Suppressor macrophage (primary cell): Measurements from ENCODE around the gene TRDN.

Experiments used
- DNase-seq, 4 experiments: peaks; one replicate each; pipeline ENCODE4 v3.0.0-alpha.2; 2020 to 2022
- total RNA-seq, 17 experiments: gene quantifications; one replicate each; lab custom pipeline; 2026; ENCODE audit warnings: mixed read lengths in 6 of 17, inconsistent platforms in 3 of 17; lab: John Stamatoyannopoulos, UW

The TRDN gene, protein sequence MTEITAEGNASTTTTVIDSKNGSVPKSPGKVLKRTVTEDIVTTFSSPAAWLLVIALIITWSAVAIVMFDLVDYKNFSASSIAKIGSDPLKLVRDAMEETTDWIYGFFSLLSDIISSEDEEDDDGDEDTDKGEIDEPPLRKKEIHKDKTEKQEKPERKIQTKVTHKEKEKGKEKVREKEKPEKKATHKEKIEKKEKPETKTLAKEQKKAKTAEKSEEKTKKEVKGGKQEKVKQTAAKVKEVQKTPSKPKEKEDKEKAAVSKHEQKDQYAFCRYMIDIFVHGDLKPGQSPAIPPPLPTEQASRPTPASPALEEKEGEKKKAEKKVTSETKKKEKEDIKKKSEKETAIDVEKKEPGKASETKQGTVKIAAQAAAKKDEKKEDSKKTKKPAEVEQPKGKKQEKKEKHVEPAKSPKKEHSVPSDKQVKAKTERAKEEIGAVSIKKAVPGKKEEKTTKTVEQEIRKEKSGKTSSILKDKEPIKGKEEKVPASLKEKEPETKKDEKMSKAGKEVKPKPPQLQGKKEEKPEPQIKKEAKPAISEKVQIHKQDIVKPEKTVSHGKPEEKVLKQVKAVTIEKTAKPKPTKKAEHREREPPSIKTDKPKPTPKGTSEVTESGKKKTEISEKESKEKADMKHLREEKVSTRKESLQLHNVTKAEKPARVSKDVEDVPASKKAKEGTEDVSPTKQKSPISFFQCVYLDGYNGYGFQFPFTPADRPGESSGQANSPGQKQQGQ
- 0 to 4.1 (median 0) reads per million in 17 experiments for total RNA-seq

DNA sequence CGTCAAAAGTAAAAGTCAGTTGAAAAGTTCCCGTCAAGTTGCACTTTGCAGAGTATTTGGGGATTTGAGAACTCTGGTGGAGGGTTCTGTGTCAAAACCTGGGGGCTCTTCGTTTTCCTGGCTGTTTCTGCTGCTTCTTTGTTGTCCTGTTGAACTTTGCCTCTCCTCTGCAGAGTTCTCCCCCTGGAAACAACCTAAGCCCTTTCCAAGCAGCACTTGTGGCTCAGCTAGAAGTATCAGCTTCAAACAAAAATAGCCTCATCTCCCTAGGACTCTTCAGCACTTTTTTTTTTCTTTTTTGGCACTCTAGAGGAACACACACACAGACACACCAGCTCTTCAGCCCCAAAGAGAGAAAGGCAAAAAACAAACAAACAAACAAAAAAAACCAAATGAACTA is at the start of gene TRDN:
Gene TRDN, minus strand, starts transcription at position 169 of the 400 bp plus-strand sequence. CDS start 175 bp downstream, outside the sequence.
- no peak for DNase-seq

DNA sequence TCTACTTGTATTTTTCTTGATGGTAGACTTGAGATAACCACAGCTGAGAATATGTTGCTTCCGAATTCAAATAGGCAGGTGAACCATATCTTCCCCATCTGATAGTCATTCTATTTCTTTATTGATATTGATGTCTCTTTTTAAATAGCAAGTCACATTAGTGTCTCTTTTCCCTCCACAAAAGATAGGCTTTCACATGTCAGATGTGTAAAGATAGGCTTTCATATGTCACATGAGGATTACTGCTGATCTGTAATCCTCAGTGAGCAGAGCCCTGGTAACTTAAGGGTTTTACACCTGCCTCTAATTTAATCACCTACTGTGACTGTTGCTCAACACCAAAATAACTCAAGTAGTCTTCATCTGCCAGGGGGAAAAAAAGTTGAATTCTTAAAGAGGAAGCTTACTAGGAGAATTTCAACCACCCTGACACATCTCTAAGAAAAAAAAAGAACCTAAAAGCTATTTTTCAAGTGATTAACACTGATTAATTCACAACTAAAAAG is 45.3 kb upstream of the TRDN start:
- DNase-seq = no peak

DNA sequence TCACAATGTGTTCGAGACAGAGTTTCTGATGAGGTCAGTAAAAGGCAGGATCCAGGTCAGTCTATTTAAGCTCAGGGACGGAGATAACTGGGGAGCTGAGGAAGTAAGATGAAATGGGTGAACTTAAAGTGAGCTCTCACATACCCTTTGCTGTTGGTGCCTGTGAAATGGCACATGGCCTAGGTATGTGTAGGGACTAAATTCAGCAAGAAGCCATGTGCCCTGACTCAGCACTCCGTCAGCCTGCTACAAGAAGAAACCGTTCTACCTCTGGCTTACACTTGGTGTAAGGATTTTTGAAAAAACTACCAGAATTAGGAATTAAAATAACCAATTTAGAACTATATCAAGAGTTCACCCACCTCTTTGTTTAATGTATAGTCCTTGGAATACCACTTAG is 41.1 kb upstream of the TRDN start:
- no peak for DNase-seq

DNA sequence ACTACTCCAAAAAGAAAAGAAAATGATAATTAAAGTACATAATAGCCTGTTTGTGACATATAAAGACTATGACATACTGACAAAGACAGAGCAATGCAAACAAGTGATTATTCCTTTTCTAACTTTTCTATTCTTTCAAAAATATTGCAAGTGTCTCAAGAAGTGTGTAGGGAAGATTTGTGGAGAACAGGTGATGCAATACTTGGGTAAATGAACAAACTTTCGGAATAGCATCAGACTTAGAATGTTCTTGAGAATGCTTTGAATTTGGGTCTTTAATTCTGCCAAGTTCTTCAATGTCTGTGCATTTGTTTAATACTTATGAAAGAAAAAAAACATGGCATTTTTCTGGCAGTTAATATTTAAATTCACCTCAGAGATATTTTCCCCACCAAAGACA is 40.0 kb upstream of the TRDN start:
- DNase-seq = no peak

DNA sequence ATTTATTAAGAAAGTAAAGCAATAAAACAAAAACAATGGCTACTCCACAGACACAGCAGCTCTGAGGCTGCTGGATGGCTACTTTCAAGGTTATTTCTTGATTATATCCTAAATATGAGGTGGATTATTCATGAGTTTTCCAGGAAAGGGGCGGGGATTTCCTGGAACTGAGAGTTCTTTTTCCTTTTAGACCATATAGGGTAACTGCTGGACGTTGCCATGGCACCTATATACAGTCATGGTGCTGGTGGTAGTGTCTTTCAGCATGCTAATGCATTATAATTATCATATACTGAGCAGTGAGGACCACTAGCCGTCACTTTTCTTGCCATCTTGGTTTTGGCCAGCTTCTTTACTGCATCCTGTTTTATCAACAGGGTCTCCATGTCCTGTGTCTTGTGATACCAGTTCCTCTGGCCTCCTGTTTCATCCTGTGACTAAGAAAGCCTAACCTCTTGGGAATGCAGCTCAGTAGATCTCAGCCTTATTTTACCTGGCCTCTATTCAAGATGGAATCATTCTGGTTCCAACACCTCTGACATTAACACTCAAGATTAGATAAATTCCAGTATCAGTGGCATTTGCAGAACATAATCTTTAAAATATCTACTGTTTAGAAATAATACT is 32.3 kb upstream of the TRDN start:
- no peak for DNase-seq

DNA sequence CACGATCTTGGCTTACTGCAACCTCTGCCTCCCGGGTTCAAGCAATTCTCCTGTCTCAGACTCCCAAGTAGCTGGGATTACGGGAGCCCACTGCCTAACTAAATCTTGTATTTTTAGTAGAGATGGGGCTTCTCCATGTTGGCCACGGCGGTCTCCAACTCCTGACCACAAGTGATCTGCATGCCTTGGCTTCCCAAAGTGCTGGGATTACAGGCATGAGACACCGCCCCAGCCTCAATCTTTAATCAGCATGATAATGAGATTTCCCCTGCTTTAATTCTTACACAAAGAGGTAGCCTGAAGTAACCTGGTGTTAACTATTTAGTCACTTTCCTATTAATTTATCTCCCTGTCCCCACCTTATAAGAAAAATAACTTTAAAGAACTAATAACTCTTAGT is 31.3 kb upstream of the TRDN start:
- DNase-seq = no peak

DNA sequence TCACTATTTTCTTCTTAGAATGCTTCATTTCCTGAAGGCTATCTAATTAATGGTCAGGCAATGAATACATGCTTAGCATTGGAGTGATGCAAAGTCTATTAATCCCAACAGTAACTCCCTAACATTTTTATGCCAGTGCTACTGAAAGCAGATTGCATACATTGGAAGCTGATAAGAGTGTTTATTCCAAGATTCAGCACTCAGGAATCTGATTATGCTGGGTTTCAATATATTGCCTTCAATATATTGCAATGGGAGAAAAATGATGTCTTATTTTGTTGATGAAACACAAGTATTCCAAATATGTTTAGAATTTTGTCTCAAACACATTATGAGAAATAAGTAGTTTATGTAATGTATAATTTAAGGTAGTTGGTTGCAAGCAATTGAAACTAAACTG is 26.7 kb upstream of the TRDN start:
- DNase-seq = no peak

DNA sequence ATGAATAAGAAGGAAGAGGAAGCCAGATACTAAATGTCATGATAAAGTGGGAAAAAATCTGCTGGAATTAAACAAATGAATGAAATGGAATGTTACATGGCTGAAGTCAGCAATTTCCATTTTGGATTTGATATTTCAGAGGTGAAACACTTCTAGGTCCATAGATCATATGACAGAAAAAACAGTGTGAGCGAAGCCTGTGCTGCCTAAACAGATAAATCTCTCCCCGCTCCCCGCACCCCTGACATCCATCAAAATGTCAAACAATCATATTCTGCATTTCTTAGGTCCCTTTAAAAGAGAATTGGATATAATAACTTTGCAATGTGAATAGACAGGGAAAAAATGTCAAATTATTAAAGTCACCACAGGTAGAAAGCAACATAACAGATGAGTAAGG is 26.0 kb upstream of the TRDN start:
- DNase-seq = no peak

DNA sequence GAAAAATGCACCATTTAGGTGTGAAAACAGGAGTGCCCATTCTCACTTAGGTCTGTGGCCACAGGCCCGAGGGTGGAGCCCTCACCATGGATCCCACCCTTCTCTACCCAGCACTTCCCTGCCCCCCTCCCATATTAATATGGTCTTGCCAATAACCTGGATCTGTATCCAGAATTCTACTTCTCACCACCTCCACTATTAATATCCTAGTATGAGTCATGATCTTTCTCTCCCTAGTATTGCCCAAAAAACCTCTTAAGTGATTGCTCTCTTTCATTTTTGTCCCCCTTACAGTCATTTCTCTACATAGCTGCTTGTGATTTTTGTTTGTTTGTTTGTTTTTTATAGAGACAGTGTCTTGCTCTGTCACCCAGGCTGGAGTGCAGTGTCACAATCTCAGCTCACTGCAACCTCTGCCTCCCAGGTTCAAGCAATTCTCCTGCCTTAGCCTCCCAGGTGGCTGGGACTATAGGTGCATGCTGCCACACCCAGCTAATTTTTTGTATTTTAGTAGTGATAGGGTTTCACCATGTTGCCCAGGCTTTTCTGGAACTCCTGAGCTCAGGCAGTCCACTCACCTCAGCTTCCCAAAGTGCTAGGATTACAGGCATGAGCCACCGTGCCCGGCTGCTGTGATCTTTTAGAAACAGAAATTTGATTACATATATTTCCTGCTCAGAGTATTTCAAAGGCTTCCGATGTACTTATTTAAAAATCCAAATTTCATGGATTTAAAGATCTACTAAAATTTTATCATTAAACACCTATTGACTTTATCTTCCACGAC is 24.5 kb upstream of the TRDN start:
- no peak for DNase-seq

DNA sequence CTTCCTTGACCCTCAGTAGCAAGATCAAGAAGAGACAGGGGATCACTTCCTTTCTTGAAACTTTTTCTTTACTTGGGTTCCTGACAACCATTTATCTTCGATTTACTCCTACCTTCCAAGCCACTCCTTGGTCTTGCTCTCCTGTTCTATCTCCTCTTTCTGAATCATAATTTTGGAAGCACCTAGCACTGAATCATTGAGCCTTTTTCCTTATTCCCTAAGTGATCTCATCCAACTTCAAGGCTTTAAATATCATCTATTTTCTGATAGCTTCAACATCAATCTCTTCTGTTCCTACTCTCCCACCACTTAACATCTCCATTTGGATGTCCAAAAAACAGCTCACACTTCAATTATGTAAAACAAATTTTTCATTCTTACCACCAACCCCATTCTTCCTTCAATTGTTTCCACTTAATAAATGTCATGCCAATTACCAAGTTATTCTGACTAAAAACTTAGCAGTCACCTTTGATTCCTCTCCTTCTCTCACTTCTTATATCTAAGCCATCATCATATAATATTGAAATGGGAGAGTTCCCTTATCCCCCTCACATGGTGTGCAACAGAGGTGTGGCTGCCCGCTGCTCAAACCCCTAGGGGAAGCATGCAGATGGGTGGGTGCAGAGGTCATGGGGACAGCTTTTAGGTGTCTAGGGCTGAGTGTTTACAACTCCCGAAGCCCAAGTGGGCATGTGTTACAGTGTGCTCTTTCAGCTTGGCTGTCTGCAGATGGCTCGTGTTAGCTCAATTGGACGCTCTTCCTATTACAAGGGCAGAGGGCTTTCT is 23.4 kb upstream of the TRDN start:
- DNase-seq = no peak

DNA sequence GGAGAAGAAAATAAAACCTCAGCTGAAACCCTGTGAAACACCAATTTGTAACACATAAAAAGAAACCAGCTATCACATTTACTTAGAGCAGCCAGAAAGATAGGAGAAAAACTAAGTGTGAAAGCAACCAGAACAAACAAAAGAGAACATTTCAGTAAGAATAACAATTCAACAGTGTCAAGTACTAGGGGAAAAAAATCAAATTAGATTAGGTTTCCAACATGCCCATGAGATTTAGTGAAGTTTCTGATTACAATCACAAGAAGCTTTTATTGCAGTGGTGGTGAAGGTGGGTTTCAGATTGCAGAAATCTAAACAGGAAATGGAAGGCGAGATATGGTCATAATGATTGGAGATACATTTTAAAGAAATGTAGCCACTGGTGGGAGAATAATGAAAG is 22.1 kb upstream of the TRDN start:
- DNase-seq = no peak

DNA sequence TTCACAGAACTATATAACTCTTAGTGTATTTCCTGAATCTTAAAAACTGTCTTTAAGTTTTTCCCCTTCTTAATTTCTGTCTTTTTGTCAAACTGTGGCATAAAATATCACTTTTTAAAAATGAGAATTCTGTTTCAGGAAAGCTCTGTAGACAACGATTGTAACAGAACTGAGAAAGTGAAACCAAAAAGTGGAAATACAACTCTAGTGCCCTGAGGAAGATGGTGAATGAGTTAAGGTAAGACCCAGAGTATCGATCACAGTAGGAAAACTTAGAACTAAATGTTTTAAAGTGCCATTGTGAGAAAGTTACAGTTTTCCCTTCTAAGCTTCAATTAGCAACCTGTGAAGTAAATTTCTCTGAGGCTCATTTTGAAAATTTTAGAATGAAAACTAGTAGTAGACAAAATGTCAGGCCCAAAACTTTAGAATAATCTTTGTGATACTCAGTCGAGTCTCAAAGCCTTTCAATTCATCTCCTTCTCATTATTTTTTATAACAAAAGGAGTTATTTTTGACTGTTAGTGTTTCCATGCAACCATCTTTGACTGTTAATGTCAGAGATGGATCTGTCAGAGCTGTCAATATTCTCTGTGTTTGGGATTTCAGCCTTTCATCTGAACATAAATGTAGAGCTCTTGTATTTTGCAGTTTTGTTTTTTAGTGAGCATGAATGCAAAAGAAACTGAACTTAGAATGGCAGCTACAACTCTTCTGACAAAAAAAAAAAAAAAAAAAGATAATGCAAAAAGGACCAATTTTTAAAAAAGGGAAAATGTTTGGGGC is 19.0 kb upstream of the TRDN start:
- peak in 1 of 4 experiments; percentile 2 for DNase-seq

DNA sequence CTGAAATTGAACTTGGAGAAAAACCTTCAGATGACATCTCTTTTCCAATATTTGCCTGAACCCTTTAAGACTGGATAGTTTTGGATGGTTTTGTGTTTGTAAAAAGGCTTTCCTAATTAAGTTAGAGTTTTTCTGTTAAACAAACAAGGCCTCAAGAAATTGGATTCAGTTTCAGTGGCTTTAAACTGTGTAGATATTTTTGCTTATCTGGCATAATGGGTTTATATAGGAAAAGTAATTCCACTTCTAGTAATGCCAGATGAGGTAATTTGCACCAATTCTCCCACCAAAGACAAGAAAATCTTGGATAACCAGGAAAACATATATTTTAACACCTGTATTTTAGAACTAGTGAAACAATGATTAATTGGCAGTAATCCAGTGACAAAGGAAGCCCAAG is 12.0 kb upstream of the TRDN start:
- no peak for DNase-seq

DNA sequence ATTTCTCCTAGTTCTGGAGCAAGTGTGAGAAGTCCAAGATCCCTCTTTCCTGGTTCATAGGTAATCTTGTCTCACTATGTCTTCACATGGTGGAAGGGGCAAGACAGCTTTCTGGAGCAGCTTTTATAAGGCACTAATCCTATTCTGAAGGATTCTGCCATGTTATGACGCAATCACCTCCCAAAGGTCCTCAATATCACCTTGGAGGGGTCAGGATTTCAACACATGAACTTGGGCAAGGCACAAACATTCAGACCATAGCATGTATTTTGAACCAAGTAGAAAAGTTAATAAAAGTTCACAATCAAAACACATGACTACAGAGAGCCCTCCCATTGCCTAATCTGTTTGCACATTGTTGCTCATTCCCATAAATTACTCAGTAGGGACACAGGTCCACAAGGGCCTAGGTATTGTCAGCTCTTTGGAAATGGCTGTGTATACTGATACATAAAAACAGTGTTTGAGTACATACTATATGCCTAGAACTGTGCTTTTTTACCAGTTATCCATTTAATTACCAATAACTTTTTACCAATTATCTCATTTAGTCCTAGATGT is 11.3 kb upstream of the TRDN start:
- DNase-seq = no peak

DNA sequence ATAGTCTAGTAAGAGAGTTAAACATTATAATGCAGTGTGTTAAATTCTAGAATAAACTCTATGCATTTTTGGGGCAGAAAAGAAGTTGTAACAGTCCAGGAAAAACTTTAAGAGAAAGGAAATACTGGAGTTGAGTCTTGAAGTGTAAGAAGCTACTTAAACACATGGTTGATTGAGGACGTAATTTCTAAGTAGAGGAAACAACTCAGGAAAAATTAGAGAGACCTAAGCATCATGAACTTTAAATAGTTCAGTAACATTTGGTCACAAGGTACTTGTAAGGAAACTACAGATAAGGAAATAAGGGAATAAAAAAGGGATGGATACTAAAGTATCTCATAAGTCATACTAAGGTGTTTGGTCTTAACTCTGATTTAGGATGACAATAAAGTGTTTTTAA is 4.7 kb upstream of the TRDN start:
- DNase-seq = no peak

DNA sequence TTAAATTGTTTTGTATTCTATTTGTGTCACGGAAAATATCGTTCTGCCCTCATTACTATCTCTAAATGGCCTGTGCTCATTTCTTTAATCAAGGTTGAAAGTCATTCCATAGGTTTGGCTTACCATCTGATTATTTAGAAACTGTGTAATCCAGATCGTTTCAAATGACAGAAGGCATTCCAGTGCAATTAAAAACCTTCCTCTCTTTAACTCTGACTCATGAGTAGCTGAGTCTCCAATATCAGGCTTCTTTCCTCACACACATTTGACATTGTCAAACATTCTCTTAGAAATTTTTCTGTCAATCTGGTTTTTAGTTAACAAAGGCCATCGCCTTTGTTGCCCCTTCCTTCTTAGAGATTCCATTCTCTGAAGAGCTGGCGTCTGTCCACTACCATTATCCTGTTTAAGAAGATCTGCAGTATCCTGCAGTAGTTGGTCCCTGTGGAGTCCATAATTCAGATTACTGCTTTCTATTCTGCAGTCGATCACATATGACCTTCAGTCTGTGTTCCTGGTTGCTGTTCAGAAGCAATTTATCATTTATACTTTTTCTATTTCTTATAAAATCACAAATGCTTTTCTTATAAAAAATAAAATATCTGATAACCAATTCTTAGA is 3.9 kb upstream of the TRDN start:
- DNase-seq = no peak

DNA sequence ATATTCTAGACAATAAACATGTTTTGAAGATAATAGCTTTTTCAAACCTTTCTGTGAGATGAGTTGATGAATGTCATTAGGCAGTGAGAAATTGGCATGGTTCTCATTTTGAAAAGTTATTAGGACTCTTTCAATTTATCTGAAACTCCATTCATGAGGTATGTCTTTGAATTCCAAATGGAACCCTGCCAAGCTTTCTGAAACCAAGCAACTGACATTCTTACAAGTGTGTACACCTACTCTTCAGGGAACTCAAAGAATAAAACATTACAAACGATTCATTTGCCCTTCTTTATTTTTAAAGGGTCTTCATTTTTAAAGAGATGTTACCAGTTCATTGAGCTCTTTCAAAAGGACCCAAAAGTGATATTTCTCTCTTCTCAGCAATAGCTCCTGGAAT is 2.1 kb upstream of the TRDN start:
- no peak for DNase-seq

DNA sequence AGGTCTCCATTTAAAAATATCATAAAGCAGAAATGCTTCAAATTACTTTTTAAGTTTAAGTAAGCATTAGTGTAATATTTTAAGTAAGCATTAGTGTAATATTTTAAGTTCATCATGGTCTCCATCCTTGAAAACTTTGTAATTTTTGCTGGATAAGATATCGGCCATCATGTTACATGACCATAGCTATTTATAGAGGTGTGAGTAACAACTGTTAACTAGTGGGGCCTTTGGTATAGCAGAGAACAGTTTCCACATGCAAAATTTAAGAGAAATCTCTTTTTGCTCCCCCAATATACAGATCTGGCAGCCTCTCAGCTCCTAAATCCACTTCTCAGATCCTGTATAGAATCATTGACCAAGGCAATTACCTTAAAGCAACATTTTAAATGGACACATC is 468 bp downstream of the TRDN start:
- no peak for DNase-seq

DNA sequence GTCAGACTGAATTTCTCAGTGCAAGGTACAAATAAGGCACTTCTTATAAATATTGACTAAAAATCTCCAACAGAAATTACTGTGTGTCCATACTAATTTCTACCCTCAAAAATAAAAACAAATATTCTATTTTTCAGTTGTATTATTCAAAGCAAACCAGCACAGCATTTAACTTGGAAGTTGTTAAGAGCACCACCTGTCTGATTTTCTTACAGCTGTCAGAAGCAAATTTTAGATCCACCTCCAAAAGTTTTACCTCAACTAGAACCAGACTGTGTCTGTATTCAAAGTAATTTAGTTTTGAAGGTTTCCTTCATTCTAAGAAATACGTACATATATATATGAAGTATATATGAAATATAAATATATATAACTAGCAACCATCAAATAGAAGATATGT is 1.2 kb downstream of the TRDN start:
- no peak for DNase-seq

DNA sequence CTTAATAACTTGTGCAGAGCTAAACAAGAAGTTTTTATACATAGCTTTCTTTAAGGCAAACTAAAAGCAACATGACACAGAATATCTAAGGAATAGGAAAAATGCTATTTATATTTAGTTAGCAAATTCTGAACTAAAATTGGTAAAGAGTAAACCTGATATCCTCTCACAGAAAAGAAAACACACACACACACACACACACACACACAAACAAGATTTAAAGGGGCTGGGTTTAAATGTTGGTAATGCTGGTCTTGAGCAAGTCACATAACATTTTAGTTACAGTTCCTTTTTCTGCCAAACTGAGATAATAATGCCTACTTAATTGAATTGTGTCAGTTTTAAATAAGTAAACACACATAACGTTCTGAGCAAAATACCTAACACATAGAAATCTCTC is 1.6 kb downstream of the TRDN start:
- no peak for DNase-seq
